Pancreas (tissue), 10 donors: ENCODE data around the gene DRD2. TPM values are rescaled to one million over a fixed set of nuclear protein-coding genes. Genes with fewer than 3 reads are reported as not detected.

Source experiments
- ATAC-seq, 4 donors: fragments of 200-7000 bp; cut with Tn5 transposase; one replicate each; pipeline versions ENCODE4 v1.8.0 to v1.9.1; 2020; ENCODE audit warnings: mild to moderate bottlenecking in 4 of 4, moderate library complexity in 4 of 4
- DNase-seq, 6 donors: peaks; one replicate each; pipeline ENCODE4 v3.0.0-alpha.2; 2020
- FAIRE-seq: peaks from 2 replicates; lab custom pipeline; 2012; peaks lifted over from hg19 to GRCh38; lab: Jason Lieb, UNC
- H3K27ac ChIP-seq, 4 donors: fragments of 200-600 bp; sonication (generic); 1 replicate in 3 of 4; 2 replicates in 1 of 4; pipeline versions ENCODE4 v1.5.0 to v1.8.0; 2020
- H3K27me3 ChIP-seq, 4 donors: fragments of 200-600 bp; one replicate each; pipeline ENCODE4 v1.8.0; 2021
- H3K36me3 ChIP-seq, 3 donors: fragments of 200-600 bp; sonication (generic) in 1 of 3; one replicate each; pipeline versions ENCODE4 v1.5.0 to v1.8.0; 2020 to 2021
- H3K4me1 ChIP-seq, 3 donors: fragments of 200-600 bp; one replicate each; pipeline ENCODE4 v1.8.0; 2021
- H3K4me3 ChIP-seq, 4 donors: fragments of 200-600 bp; sonication (generic) in 2 of 4; one replicate each; pipeline versions ENCODE4 v1.5.0 to v1.8.0; 2020 to 2021
- H3K9me3 ChIP-seq, 4 donors: fragments of 200-600 bp; one replicate each; pipeline ENCODE4 v1.8.0; 2021
- WGBS, 2 donors: extraction: QIAGEN DNeasy Blood & Tissue Kit; methylation state at CpG; one replicate each; pipeline ENCODE4 v1.1.7; 2013; 5-methylcytosine and 5-hydroxymethylcytosine counted together
- intact Hi-C, 3 donors: fragments of 100-400 bp; cut with DNase I; formaldehyde crosslinking; loops; one replicate each; pipeline versions ENCODE4 v1.11.1 to v1.14.2; 2022
- polyA plus RNA-seq, 2 donors: library from polyadenylated mRNA; stranded (reverse); fragments of 200-250 nt; gene quantifications; one replicate each; pipeline ENCODE4 v1.2.3, GENCODE V29; 2013
- total RNA-seq, 6 donors: library from RNA; stranded (reverse); fragmentation: NEBNext Ultra II Directional in 4 of 6; extraction: Animal tissue kit (Norgen Biotek cat#: 25700) in 4 of 6; gene quantifications; one replicate each; pipeline versions ENCODE4 v1.2.1 to v1.2.4, GENCODE V29; 2021 to 2023
- TF ChIP-seq, protein P1 (sequence below), 4 donors: fragments of 200-600 bp; sonication (generic) in 3 of 4; IDR thresholded peaks; one replicate each; pipeline versions ENCODE4 v1.5.0 to v1.8.0; 2021; ENCODE audit warnings: antibody characterized with exemption in 4 of 4
- donor health status: healthy with polysubstance abuse.
- donor health status: DM: no; HTN: no; CAD: no; lungs with moderate emphysema.
- donor health status: DM: no; HTN: no; CAD: no.
- donor health status: control.
- donor health status: control.
- donor health status: Bipolar disorder and iron deficiency.
- donor health status: DM: yes; HTN: yes; CAD: no.
- donor health status: DM: no; HTN: no; CAD: no.
- donor health status: DM: no; HTN: no; CAD: no.
- donor health status: DM: yes; HTN: yes; CAD: no.

The DRD2 gene
- total and polyA plus RNA-seq, 8 donors: 0.19 to 0.63 (median 0.34) TPM; not detected in 5

DNA sequence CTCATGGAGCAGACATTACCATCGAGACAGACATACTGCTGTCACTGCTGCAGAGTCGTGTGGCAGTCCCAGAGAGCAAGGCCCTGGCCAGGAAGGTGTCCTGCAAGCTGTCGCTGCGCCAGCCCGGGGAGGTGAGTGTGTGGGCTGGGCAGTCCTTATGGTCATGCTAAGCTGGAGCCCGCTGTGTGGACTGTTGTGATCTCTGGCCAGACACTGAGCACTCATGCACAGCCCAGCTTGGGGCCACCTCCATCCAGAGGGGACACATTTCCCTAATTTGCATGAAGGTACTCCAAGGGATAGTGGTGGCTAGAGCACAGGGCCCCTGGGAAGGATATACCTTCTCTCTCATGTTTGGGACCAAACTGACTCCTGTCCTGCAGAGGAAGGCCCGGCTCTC is 78.0 kb downstream of the DRD2 start:
- no peak overlapping the region for H3K27ac ChIP-seq
- no peak for ATAC-seq
- no peaks in the 10 kb centered on the region for H3K4me1 ChIP-seq
- WGBS, 2 donors: 69 to 75% methylated on average over 7 of the region's 7 CpGs
- H3K4me3 ChIP-seq: no peak overlapping the region
- H3K9me3 ChIP-seq: no peaks in the 10 kb centered on the region
- TF ChIP-seq, protein P1, sequence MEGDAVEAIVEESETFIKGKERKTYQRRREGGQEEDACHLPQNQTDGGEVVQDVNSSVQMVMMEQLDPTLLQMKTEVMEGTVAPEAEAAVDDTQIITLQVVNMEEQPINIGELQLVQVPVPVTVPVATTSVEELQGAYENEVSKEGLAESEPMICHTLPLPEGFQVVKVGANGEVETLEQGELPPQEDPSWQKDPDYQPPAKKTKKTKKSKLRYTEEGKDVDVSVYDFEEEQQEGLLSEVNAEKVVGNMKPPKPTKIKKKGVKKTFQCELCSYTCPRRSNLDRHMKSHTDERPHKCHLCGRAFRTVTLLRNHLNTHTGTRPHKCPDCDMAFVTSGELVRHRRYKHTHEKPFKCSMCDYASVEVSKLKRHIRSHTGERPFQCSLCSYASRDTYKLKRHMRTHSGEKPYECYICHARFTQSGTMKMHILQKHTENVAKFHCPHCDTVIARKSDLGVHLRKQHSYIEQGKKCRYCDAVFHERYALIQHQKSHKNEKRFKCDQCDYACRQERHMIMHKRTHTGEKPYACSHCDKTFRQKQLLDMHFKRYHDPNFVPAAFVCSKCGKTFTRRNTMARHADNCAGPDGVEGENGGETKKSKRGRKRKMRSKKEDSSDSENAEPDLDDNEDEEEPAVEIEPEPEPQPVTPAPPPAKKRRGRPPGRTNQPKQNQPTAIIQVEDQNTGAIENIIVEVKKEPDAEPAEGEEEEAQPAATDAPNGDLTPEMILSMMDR (IDR thresholded peaks at IDR 0.05): no peak
- H3K36me3 ChIP-seq: no peaks in the 10 kb centered on the region
- H3K27me3 ChIP-seq: no peaks in the 10 kb centered on the region
- FAIRE-seq: no peak
- no peak for DNase-seq
- intact Hi-C loops: no loop called here

GRCh38 chr11:113396690-113397089 is 78.5 kb downstream of the DRD2 start:
- H3K4me1 ChIP-seq: no peaks in the 10 kb centered on the region
- no peaks in the 10 kb centered on the region for H3K36me3 ChIP-seq
- intact Hi-C loops: no loop called here
- no peak overlapping the region for H3K4me3 ChIP-seq
- no peak for ATAC-seq
- 54 to 73% methylated on average over 1 of the region's 1 CpG for WGBS, 2 donors
- FAIRE-seq: no peak
- no peak overlapping the region for H3K27ac ChIP-seq
- no peak for DNase-seq
- H3K9me3 ChIP-seq: no peaks in the 10 kb centered on the region
- no peaks in the 10 kb centered on the region for H3K27me3 ChIP-seq
- TF ChIP-seq, protein P1 (IDR thresholded peaks at IDR 0.05): no peak

DNA sequence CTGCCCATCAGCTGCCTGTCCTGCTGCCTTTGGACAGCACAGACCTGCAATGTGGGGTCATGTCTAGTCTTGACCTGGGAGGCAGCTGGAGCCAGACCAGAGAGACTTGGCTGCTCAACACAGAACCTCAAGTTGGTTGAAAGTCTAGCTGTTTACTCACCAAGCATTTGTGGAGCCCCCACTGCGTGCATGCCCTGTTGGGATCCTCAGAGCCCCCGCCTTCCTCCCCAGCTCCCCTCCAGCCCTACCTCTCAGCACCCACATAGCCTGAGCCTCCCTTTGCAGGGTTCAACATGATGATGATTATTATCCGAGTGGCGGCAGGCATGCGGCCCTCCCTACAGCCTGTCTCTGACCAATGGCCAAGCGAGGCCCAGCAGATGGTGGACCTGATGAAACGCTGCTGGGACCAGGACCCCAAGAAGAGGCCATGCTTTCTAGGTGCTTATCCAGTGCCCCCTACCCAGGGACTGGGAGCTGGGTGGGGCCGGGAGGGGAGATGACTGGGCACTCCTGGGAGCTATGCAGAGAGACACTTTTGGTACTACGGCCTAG is 79.3 kb downstream of the DRD2 start:
- Histone ChIP-seq H3K9me3 (no peaks in the 10 kb centered on the region), H3K27ac (no peak overlapping the region), H3K27me3 (no peaks in the 10 kb centered on the region), H3K4me1 (no peaks in the 10 kb centered on the region), H3K36me3 (no peaks in the 10 kb centered on the region), H3K4me3 (no peak overlapping the region)
- 84 to 86% methylated on average over 9 of the region's 9 CpGs for WGBS, 2 donors
- DNase-seq (no peak), ATAC-seq (no peak), FAIRE-seq (no peak)
- intact Hi-C loops: no loop called here
- TF ChIP-seq, protein P1 (IDR thresholded peaks at IDR 0.05): no peak

- Histone ChIP-seq H3K27me3 (no peaks in the 10 kb centered on the region), H3K4me3 (no peak overlapping the region), H3K27ac (no peak overlapping the region), H3K4me1 (no peaks in the 10 kb centered on the region), H3K9me3 (no peaks in the 10 kb centered on the region), H3K36me3 (no peaks in the 10 kb centered on the region)
- 85% methylated on average over 11 of the region's 11 CpGs for WGBS, 2 donors
- ATAC-seq: no peak
- no peak for FAIRE-seq
- TF ChIP-seq, protein P1 (IDR thresholded peaks at IDR 0.05): no peak
- DNase-seq: no peak
- intact Hi-C loops: no loop called here
These were observed 80.3 kb downstream of the DRD2 start for GRCh38 chr11:113394919-113395318.

DNA sequence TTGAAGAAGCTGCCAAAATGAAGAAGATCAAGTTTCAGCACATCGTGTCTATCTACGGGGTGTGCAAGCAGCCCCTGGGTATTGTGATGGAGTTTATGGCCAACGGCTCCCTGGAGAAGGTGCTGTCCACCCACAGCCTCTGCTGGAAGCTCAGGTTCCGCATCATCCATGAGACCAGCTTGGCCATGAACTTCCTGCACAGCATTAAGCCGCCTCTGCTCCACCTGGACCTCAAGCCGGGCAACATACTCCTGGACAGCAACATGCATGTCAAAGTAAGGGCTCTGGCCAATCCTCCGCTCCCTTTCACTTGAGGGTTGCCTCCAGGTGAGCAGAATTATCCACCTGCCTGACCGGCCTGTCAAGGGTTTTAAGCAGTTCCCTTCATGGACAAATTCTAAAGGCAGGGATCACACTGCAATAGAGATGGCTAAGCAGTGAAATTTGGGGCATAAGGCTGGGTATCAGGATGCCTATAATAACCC is 81.7 kb downstream of the DRD2 start:
- no peak for FAIRE-seq
- WGBS, 2 donors: 68 to 71% methylated on average over 8 of the region's 8 CpGs
- Histone ChIP-seq H3K4me3 (no peak overlapping the region), H3K4me1 (no peaks in the 10 kb centered on the region), H3K27ac (no peak overlapping the region), H3K36me3 (no peaks in the 10 kb centered on the region), H3K27me3 (no peaks in the 10 kb centered on the region), H3K9me3 (no peaks in the 10 kb centered on the region)
- ATAC-seq: no peak
- DNase-seq: no peak
- intact Hi-C loops: no loop called here
- TF ChIP-seq, protein P1 (IDR thresholded peaks at IDR 0.05): no peak
